Endothelial cell of umbilical vein (primary cell): ENCODE measurements around the gene NEMP1. TPM values are rescaled to one million over a fixed set of nuclear protein-coding genes. Genes with fewer than 3 reads are reported as not detected.

ENCODE experiments used
- BruUV-seq: library from RNA; stranded (reverse); fragments of 400-500 nt; replicated peaks from 2 replicates; lab custom pipeline; 2021; lab: Mats Ljungman, UMichigan
- CTCF ChIA-PET: fragments of 300-600, 350-600 bp; sonication (Branson Sonifier 250); formaldehyde crosslinking; loops from one replicate; lab custom pipeline; 2021; ENCODE audit warnings: antibody characterized with exemption, inconsistent platforms; lab: Charles Lee
- POLR2A ChIA-PET: fragments of 300-600, 350-600 bp; sonication (Branson Sonifier 250); formaldehyde crosslinking; loops from one replicate; lab custom pipeline; 2021; ENCODE audit warnings: antibody characterized with exemption, inconsistent platforms; lab: Charles Lee
- DNase-seq: peaks from one replicate; pipeline ENCODE4 v3.0.0-alpha.2; 2011; ENCODE audit warnings: low read depth, low spot score
- FAIRE-seq: peaks from 2 replicates; lab custom pipeline; 2011; peaks lifted over from hg19 to GRCh38; lab: Jason Lieb, UNC
- H2AFZ ChIP-seq: 2 replicates; pipeline ENCODE4 v1.6.0; 2012; ENCODE audit warnings: low read depth, low read length, control low read depth, inconsistent platforms
- H3K27ac ChIP-seq: 2 replicates; pipeline ENCODE4 v1.5.1; 2011; ENCODE audit warnings: low read depth, mild to moderate bottlenecking, control low read depth, low read length, moderate library complexity; ENCODE audit not compliant: insufficient read depth
- H3K27me3 ChIP-seq, 2 experiments: 2 replicates each; pipeline versions ENCODE4 v1.6.0 to v1.6.1; 2011; ENCODE audit warnings: low read length in 2 of 2, mixed read lengths in 1 of 2; ENCODE audit not compliant: control insufficient read depth in 2 of 2, insufficient read depth in 2 of 2
- H3K36me3 ChIP-seq, 2 experiments: 2 replicates in 1 of 2; 3 replicates in 1 of 2; pipeline ENCODE4 v1.5.1; 2011; ENCODE audit warnings: low read length in 2 of 2, mild to moderate bottlenecking in 1 of 2, moderate library complexity in 1 of 2; ENCODE audit not compliant: control insufficient read depth in 2 of 2, insufficient read depth in 2 of 2; ENCODE audit errors: extremely low read depth in 1 of 2
- H3K4me1 ChIP-seq: 3 replicates; pipeline ENCODE4 v1.5.1; 2011; ENCODE audit warnings: mild to moderate bottlenecking, low read length; ENCODE audit not compliant: control insufficient read depth, insufficient read depth; ENCODE audit errors: extremely low read depth
- H3K4me2 ChIP-seq: 2 replicates; pipeline ENCODE4 v1.6.1; 2011; ENCODE audit warnings: low read length, control low read depth, mixed read lengths; ENCODE audit not compliant: insufficient read depth
- H3K4me3 ChIP-seq, 3 experiments: fragments of 200-600 bp in 1 of 3; sonication (generic), shearing (Covaris generic) in 1 of 3; replicated peaks in 1 of 3; 2 replicates each; pipeline ENCODE4 v1.5.1; 2011 to 2016; ENCODE audit warnings: control low read depth in 3 of 3, low read length in 3 of 3, mild to moderate bottlenecking in 2 of 3, inconsistent platforms in 1 of 3, low read depth in 1 of 3, moderate library complexity in 1 of 3; ENCODE audit not compliant: insufficient read depth in 1 of 3
- H3K79me2 ChIP-seq: 2 replicates; pipeline ENCODE4 v1.6.0; 2012; ENCODE audit warnings: low read length, inconsistent platforms; ENCODE audit not compliant: control insufficient read depth, insufficient read depth
- H3K9ac ChIP-seq: replicated peaks from 2 replicates; pipeline ENCODE3; 2011; ENCODE audit warnings: low read length, control low read depth; ENCODE audit not compliant: insufficient read depth; ENCODE audit errors: extremely low read depth
- H3K9me1 ChIP-seq: replicated peaks from 3 replicates; pipeline ENCODE4 v1.6.0; 2011; ENCODE audit warnings: mild to moderate bottlenecking, low read length; ENCODE audit not compliant: control insufficient read depth, insufficient read depth; ENCODE audit errors: extremely low read depth
- H3K9me3 ChIP-seq: replicated peaks from 2 replicates; pipeline ENCODE4 v1.5.1; 2012; ENCODE audit warnings: low read length, inconsistent platforms; ENCODE audit not compliant: control insufficient read depth, insufficient read depth
- H4K20me1 ChIP-seq: replicated peaks from 2 replicates; pipeline ENCODE3; 2011; ENCODE audit warnings: mild to moderate bottlenecking, low read length; ENCODE audit not compliant: control insufficient read depth, insufficient read depth; ENCODE audit errors: extremely low read depth
- EZH2 ChIP-seq: IDR thresholded peaks from 2 replicates; pipeline ENCODE4 v1.6.1; 2012; ENCODE audit warnings: borderline replicate concordance, low read depth, mild to moderate bottlenecking, moderate library complexity, low read length, inconsistent platforms; ENCODE audit not compliant: severe bottlenecking
- FOS ChIP-seq: IDR thresholded peaks from 2 replicates; pipeline ENCODE4 v1.6.1; 2011; ENCODE audit warnings: mild to moderate bottlenecking, low read length, moderate library complexity, borderline replicate concordance; ENCODE audit not compliant: insufficient read depth
- GATA2 ChIP-seq: IDR thresholded peaks from 2 replicates; pipeline ENCODE4 v1.7.0; 2011; ENCODE audit warnings: low read depth, mild to moderate bottlenecking, moderate library complexity, mixed read lengths, low read length; ENCODE audit not compliant: insufficient read length, insufficient read depth
- JUN ChIP-seq: IDR thresholded peaks from 2 replicates; pipeline ENCODE4 v1.6.1; 2011; ENCODE audit warnings: borderline replicate concordance, low read depth; ENCODE audit not compliant: insufficient read length, insufficient read depth
- MAX ChIP-seq: IDR thresholded peaks from 2 replicates; pipeline ENCODE4 v1.6.1; 2011; ENCODE audit not compliant: insufficient read depth, insufficient read length
- MYC ChIP-seq: IDR thresholded peaks from one replicate; pipeline ENCODE4 v1.6.1; 2011; ENCODE audit warnings: mild to moderate bottlenecking, low read depth, low read length
- POLR2A ChIP-seq: IDR thresholded peaks from 2 replicates; pipeline ENCODE4 v1.6.1; 2012; ENCODE audit warnings: low read depth, mild to moderate bottlenecking, control low read depth, low read length
- POLR2AphosphoS5 ChIP-seq: IDR thresholded peaks from 2 replicates; pipeline ENCODE4 v1.6.1; 2012; ENCODE audit warnings: low read depth, mild to moderate bottlenecking, control low read depth, low read length, moderate library complexity; ENCODE audit not compliant: insufficient read depth
- dilution Hi-C: fragments of 300-500 bp; cut with MboI; formaldehyde crosslinking; loops from one replicate; pipeline ENCODE4 v1.15.0; 2019; ENCODE audit warnings: low sequenced_read_pairs; ENCODE audit not compliant: extremely low pct_ligation_motif_present
- intact Hi-C: fragments of 100-400 bp; cut with micrococcal nuclease; formaldehyde crosslinking; loops from one replicate; pipeline ENCODE4 v1.10.0; 2022
- polyA plus RNA-seq, 4 experiments: library from polyadenylated mRNA; depleted of rRNA in 3 of 4; stranded (reverse) in 3 of 4; unstranded in 1 of 4; fragments of >200 nt; gene quantifications; 2 replicates each; pipeline versions ENCODE4 v1.2.1 to v1.2.3, GENCODE V29; 2011 to 2012; ENCODE audit warnings: missing spikeins in 1 of 4
- total RNA-seq: library from RNA; stranded (reverse); gene quantifications from 2 replicates; pipeline ENCODE4 v1.2.3, GENCODE V29; 2021
- TF ChIP-seq, protein P1 (sequence below), 2 donors: IDR thresholded peaks; 1 replicate in 1 of 2; 2 replicates in 1 of 2; pipeline ENCODE4 v1.5.1; 2011; ENCODE audit warnings: low read length in 2 of 2, mild to moderate bottlenecking in 2 of 2, moderate library complexity in 2 of 2, control low read depth in 1 of 2, inconsistent platforms in 1 of 2, low read depth in 1 of 2; ENCODE audit not compliant: insufficient read depth in 1 of 2; ENCODE audit errors: extremely low read depth in 1 of 2

The NEMP1 gene
- total and polyA plus RNA-seq, 2 donors (not counting 3 experiments of a cell fraction or from before 2014, with no cell fraction given), result 10.8 to 21.5 TPM

- no TSS peak for BruUV-seq
- dilution Hi-C loops, result no loop called here
These were observed 35.9 kb downstream of the NEMP1 start for GRCh38 chr12:57042695-57043094.

More at GRCh38 chr12:57042695-57043094, 35.9 kb downstream of the NEMP1 start:
- Histone ChIP-seq H3K79me2 (no peaks in the 10 kb centered on the region), H3K9ac (no peak overlapping the region), H3K9me1 (no peaks in the 10 kb centered on the region), H3K4me3 (no peak overlapping the region), H4K20me1 (no peaks in the 10 kb centered on the region), H3K27me3 (peaks cover 17 to 35% of the 10 kb centered on the region in 2 experiments), H3K4me1 (no peaks in the 10 kb centered on the region), H3K4me2 (no peak overlapping the region), H3K27ac (no peak overlapping the region), H3K36me3 (no peaks in the 10 kb centered on the region), H2AFZ (no peak overlapping the region), H3K9me3 (no peaks in the 10 kb centered on the region)
- TF ChIP-seq MYC, result no peak
- no peak for TF ChIP-seq MAX
- TF ChIP-seq POLR2A, result no peak
- TF ChIP-seq FOS, result no peak
- TF ChIP-seq GATA2, result no peak
- TF ChIP-seq, protein P1, sequence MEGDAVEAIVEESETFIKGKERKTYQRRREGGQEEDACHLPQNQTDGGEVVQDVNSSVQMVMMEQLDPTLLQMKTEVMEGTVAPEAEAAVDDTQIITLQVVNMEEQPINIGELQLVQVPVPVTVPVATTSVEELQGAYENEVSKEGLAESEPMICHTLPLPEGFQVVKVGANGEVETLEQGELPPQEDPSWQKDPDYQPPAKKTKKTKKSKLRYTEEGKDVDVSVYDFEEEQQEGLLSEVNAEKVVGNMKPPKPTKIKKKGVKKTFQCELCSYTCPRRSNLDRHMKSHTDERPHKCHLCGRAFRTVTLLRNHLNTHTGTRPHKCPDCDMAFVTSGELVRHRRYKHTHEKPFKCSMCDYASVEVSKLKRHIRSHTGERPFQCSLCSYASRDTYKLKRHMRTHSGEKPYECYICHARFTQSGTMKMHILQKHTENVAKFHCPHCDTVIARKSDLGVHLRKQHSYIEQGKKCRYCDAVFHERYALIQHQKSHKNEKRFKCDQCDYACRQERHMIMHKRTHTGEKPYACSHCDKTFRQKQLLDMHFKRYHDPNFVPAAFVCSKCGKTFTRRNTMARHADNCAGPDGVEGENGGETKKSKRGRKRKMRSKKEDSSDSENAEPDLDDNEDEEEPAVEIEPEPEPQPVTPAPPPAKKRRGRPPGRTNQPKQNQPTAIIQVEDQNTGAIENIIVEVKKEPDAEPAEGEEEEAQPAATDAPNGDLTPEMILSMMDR (IDR thresholded peaks at IDR 0.05; ENCODE audit: extremely low read depth in 1 of 2, insufficient read depth in 1 of 2, low read depth in 1 of 2, low read length in 2 of 2), result no peak
- TF ChIP-seq JUN, result no peak
- no peak for TF ChIP-seq POLR2AphosphoS5
- no peak for TF ChIP-seq EZH2
- CTCF ChIA-PET, result interaction anchor here (1.2 kb wide), 1 partner anchor 285 kb away, joined by 3 read pairs; no protein-coding TSS in a partner anchor
- intact Hi-C loops, result no loop called here
- FAIRE-seq (no peak), DNase-seq (no peak)
- POLR2A ChIA-PET, result no interaction called here
